ENCODE measurements around the gene MYO5C.
A peak's percentile ranks its signal among the peaks of the same experiment; 100 is the strongest.

DNA sequence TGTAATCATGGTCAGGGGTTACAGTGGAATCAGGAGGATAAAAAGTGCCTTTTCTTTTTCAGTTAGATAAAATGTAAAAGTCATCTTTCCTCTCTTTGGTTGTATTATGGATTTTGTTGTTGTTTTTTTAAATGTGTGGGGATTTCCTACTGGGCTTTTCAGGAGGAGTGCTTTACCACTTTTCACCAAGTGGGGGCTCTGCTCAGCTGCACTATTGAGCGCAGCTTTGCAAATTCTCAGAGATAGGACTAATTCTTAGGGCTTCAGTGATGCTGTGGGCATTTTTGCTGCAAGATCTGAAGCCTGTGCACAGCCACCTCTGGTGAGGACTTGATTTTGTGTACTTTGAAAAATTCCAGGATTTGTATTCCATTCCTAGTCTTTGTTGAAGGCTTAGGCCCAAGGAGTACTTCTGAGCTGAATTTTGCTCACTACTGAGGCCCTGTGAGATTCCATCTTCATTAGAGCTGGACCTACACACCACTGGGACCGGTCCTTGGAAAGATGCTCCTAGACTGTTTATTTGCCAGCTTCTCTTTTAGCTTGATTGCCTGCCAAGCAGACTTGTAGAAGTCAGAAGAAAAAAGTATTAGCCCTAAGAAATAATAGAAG lies 111.9 kb downstream of the MYO5C start:
- TF ChIP-seq, protein P1, sequence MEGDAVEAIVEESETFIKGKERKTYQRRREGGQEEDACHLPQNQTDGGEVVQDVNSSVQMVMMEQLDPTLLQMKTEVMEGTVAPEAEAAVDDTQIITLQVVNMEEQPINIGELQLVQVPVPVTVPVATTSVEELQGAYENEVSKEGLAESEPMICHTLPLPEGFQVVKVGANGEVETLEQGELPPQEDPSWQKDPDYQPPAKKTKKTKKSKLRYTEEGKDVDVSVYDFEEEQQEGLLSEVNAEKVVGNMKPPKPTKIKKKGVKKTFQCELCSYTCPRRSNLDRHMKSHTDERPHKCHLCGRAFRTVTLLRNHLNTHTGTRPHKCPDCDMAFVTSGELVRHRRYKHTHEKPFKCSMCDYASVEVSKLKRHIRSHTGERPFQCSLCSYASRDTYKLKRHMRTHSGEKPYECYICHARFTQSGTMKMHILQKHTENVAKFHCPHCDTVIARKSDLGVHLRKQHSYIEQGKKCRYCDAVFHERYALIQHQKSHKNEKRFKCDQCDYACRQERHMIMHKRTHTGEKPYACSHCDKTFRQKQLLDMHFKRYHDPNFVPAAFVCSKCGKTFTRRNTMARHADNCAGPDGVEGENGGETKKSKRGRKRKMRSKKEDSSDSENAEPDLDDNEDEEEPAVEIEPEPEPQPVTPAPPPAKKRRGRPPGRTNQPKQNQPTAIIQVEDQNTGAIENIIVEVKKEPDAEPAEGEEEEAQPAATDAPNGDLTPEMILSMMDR (optimal IDR thresholded peaks at IDR 0.05 in 1 of 3, IDR thresholded peaks at IDR 0.05 in 1 of 3, conservative IDR thresholded peaks at IDR 0.05 in 1 of 3; ENCODE audit: extremely low read depth in 1 of 3, insufficient read depth in 2 of 3, low read length in 3 of 3): peak; percentile 54 to 69 (median 56)
- TF ChIP-seq EZH2 (IDR thresholded peaks at IDR 0.05; ENCODE audit: low read length): no peak

All from keratinocyte (primary cell).